IMR-90 (cell line): ENCODE results near the gene FAM149B1. TPM values are rescaled to one million over a fixed set of nuclear protein-coding genes. Genes with fewer than 3 reads are reported as not detected.

Experiments
- ATAC-seq: fragments of 200-7000 bp; cut with Tn5 transposase; 2 replicates; pipeline ENCODE4 v1.9.1; 2020; ENCODE audit warnings: low read depth, mild to moderate bottlenecking, moderate library complexity
- BruUV-seq: library from RNA; stranded (reverse); fragments of 400-500 nt; replicated peaks from 2 replicates; lab custom pipeline; 2021; lab: Mats Ljungman, UMichigan
- CTCF ChIA-PET: fragments of 300-600 bp; formaldehyde crosslinking; extraction: SDS; loops from one replicate; lab custom pipeline; 2021; ENCODE audit warnings: antibody characterized with exemption; lab: Yijun Ruan, JAX
- POLR2A ChIA-PET: fragments of 300-600 bp; sonication (Branson Sonifier 250); formaldehyde crosslinking; loops from one replicate; lab custom pipeline; 2022; ENCODE audit warnings: antibody characterized with exemption; ENCODE audit not compliant: unreplicated experiment; lab: Charles Lee
- DNase-seq: peaks from one replicate; pipeline ENCODE4 v3.0.0; 2013
- H2AFZ ChIP-seq: replicated peaks from 2 replicates; pipeline ENCODE3; 2013; ENCODE audit warnings: low read length, mild to moderate bottlenecking; ENCODE audit not compliant: poor library complexity
- H2AK5ac ChIP-seq: 2 replicates; pipeline ENCODE4 v1.6.1; 2013; ENCODE audit warnings: low read depth, low read length, inconsistent platforms
- H2AK9ac ChIP-seq: replicated peaks from 2 replicates; pipeline ENCODE3; 2013; ENCODE audit warnings: mild to moderate bottlenecking, low read depth, low read length, moderate library complexity; ENCODE audit not compliant: poor library complexity
- H2BK120ac ChIP-seq: 2 replicates; pipeline ENCODE4 v1.6.1; 2013; ENCODE audit warnings: low read depth, low read length, inconsistent platforms
- H2BK15ac ChIP-seq: 3 replicates; pipeline ENCODE4 v1.6.1; 2013; ENCODE audit warnings: low read depth, low read length, inconsistent platforms
- H2BK20ac ChIP-seq: 2 replicates; pipeline ENCODE4 v1.6.1; 2013; ENCODE audit warnings: low read depth, mild to moderate bottlenecking, inconsistent platforms, low read length, moderate library complexity
- H2BK5ac ChIP-seq: 2 replicates; pipeline ENCODE4 v1.6.1; 2013; ENCODE audit warnings: mild to moderate bottlenecking, low read depth, low read length, inconsistent platforms; ENCODE audit not compliant: poor library complexity, severe bottlenecking
- H3K14ac ChIP-seq: replicated peaks from 2 replicates; pipeline ENCODE4 v1.6.1; 2013; ENCODE audit warnings: low read depth, low read length, inconsistent platforms
- H3K18ac ChIP-seq: 2 replicates; pipeline ENCODE4 v1.6.1; 2013; ENCODE audit warnings: low read depth, low read length, control low read depth
- H3K23ac ChIP-seq: 2 replicates; pipeline ENCODE4 v1.6.1; 2013; ENCODE audit warnings: low read depth, low read length, inconsistent platforms
- H3K27ac ChIP-seq: 2 replicates; pipeline ENCODE4 v1.5.1; 2013; ENCODE audit warnings: mild to moderate bottlenecking, control low read depth, low read length; ENCODE audit not compliant: insufficient read depth
- H3K27me3 ChIP-seq: 2 replicates; pipeline ENCODE4 v1.6.1; 2013; ENCODE audit warnings: low read length; ENCODE audit not compliant: control insufficient read depth, insufficient read depth
- H3K36me3 ChIP-seq: 2 replicates; pipeline ENCODE4 v1.6.1; 2013; ENCODE audit warnings: low read length, mixed read lengths; ENCODE audit not compliant: control insufficient read depth, insufficient read depth
- H3K4ac ChIP-seq: 2 replicates; pipeline ENCODE4 v1.6.1; 2013; ENCODE audit warnings: low read depth, low read length, inconsistent platforms
- H3K4me1 ChIP-seq: 2 replicates; pipeline ENCODE4 v1.6.1; 2013; ENCODE audit warnings: low read length, mixed read lengths; ENCODE audit not compliant: control insufficient read depth, insufficient read depth
- H3K4me2 ChIP-seq: 2 replicates; pipeline ENCODE4 v1.6.1; 2013; ENCODE audit warnings: low read depth, mild to moderate bottlenecking, control low read depth, low read length, moderate library complexity
- H3K4me3 ChIP-seq: 2 replicates; pipeline ENCODE4 v1.5.1; 2013; ENCODE audit warnings: low read depth, mild to moderate bottlenecking, control low read depth, low read length, moderate library complexity; ENCODE audit not compliant: insufficient read depth
- H3K56ac ChIP-seq: 2 replicates; pipeline ENCODE4 v1.6.1; 2013; ENCODE audit warnings: low read length, inconsistent platforms; ENCODE audit not compliant: insufficient read depth; ENCODE audit errors: extremely low read depth
- H3K79me1 ChIP-seq, 2 experiments: 2 replicates each; pipeline ENCODE4 v1.6.1; 2013; ENCODE audit warnings: low read length in 2 of 2, inconsistent platforms in 1 of 2, low read depth in 1 of 2
- H3K9ac ChIP-seq: 2 replicates; pipeline ENCODE4 v1.6.1; 2013; ENCODE audit warnings: low read depth, low read length, control low read depth
- H3K9me1 ChIP-seq: 2 replicates; pipeline ENCODE4 v1.6.1; 2013; ENCODE audit warnings: low read length, inconsistent platforms; ENCODE audit not compliant: insufficient read depth
- H3K9me3 ChIP-seq: 2 replicates; pipeline ENCODE4 v1.6.1; 2013; ENCODE audit warnings: low read length; ENCODE audit not compliant: control insufficient read depth, insufficient read depth
- H4K20me1 ChIP-seq: 2 replicates; pipeline ENCODE4 v1.6.1; 2013; ENCODE audit warnings: low read length, inconsistent platforms; ENCODE audit not compliant: insufficient read depth
- H4K5ac ChIP-seq: 2 replicates; pipeline ENCODE4 v1.6.1; 2013; ENCODE audit warnings: mild to moderate bottlenecking, low read depth, low read length, control low read depth
- H4K8ac ChIP-seq, 2 experiments: 2 replicates each; pipeline ENCODE4 v1.6.1; 2013; ENCODE audit warnings: low read depth in 2 of 2, low read length in 2 of 2, control low read depth in 1 of 2, inconsistent platforms in 1 of 2
- H4K91ac ChIP-seq: 2 replicates; pipeline ENCODE4 v1.6.1; 2013; ENCODE audit warnings: low read depth, low read length, inconsistent platforms; ENCODE audit not compliant: insufficient read depth
- ELK1 ChIP-seq: fragments of 150-350 bp; IDR thresholded peaks from 2 replicates; pipeline ENCODE4 v1.6.1; 2016; ENCODE audit warnings: low read depth, mild to moderate bottlenecking, low read length, moderate library complexity, borderline replicate concordance
- RAD21 ChIP-seq: IDR thresholded peaks from 2 replicates; pipeline ENCODE4 v1.6.1; 2012; ENCODE audit warnings: low read length, improper control_type of control experiment
- WGBS, 2 experiments: methylation state at CpG; one replicate each; pipeline versions ENCODE4 v1.1.5 to v1.1.7; 2013; ENCODE audit warnings: missing lambda C conversion rate in 2 of 2; ENCODE audit not compliant: insufficient read length in 1 of 2; ENCODE audit errors: extremely low coverage in 2 of 2; 5-methylcytosine and 5-hydroxymethylcytosine counted together
- dilution Hi-C: fragments of 300-500 bp; cut with HindIII; formaldehyde crosslinking; loops from one replicate; pipeline ENCODE4 v1.14.3; 2018; ENCODE audit warnings: low sequenced_read_pairs; ENCODE audit not compliant: unreplicated experiment
- in situ Hi-C: fragments of 300-500 bp; cut with MboI; formaldehyde crosslinking; loops from 3 replicates; pipeline ENCODE4 v1.14.3; 2019; ENCODE audit warnings: low sequenced_read_pairs, inconsistent platforms, mixed read lengths
- intact Hi-C: fragments of 100-400 bp; cut with micrococcal nuclease; formaldehyde crosslinking; loops from 2 replicates; pipeline ENCODE4 v1.10.0; 2022
- polyA plus RNA-seq, 3 experiments: library from polyadenylated mRNA; depleted of rRNA; stranded (reverse); fragments of >200 nt; gene quantifications; 2 replicates each; pipeline ENCODE4 v1.2.3, GENCODE V29; 2012; ENCODE audit warnings: low replicate concordance in 1 of 3
- total RNA-seq: library from RNA; depleted of rRNA; stranded (reverse); fragments of >200 nt; gene quantifications from 2 replicates; pipeline ENCODE4 v1.2.3, GENCODE V29; 2012
- TF ChIP-seq, protein P1 (sequence below): fragments of 150-350 bp; IDR thresholded peaks from 2 replicates; pipeline ENCODE4 v1.6.1; 2017; ENCODE audit warnings: mild to moderate bottlenecking, antibody characterized with exemption, low read length, low read depth

The FAM149B1 gene
- total and polyA plus RNA-seq, 2 of the 4 experiments (the other 2 are of a cell fraction): 21.7 to 28.3 TPM

GRCh38 chr10:73211106-73211811, 43.3 kb downstream of the FAM149B1 start:
- H4K91ac ChIP-seq: no peak overlapping the region
- no peak overlapping the region for H3K4me3 ChIP-seq
- H3K14ac ChIP-seq: no peak overlapping the region
- no peaks in the 10 kb centered on the region; a peak in 2 of 4 replicates for H3K79me1 ChIP-seq
- TF ChIP-seq ELK1 (no peak), RAD21 (no peak)
- TF ChIP-seq, protein P1, sequence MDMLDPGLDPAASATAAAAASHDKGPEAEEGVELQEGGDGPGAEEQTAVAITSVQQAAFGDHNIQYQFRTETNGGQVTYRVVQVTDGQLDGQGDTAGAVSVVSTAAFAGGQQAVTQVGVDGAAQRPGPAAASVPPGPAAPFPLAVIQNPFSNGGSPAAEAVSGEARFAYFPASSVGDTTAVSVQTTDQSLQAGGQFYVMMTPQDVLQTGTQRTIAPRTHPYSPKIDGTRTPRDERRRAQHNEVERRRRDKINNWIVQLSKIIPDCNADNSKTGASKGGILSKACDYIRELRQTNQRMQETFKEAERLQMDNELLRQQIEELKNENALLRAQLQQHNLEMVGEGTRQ: no peak
- H2AK9ac ChIP-seq: no peak overlapping the region
- no peak overlapping the region for H4K5ac ChIP-seq
- no peak overlapping the region for H2BK5ac ChIP-seq
- no peak overlapping the region for H3K56ac ChIP-seq
- no peak overlapping the region for H3K18ac ChIP-seq
- no peaks in the 10 kb centered on the region for H3K9me1 ChIP-seq
- no peak overlapping the region for H3K27ac ChIP-seq
- H2BK120ac ChIP-seq: no peak overlapping the region
- peaks cover 10% of the 10 kb centered on the region for H3K36me3 ChIP-seq
- no peaks in the 10 kb centered on the region for H3K27me3 ChIP-seq
- H3K9me3 ChIP-seq: no peaks in the 10 kb centered on the region; the same call in 1 of the 2 replicates
- no peaks in the 10 kb centered on the region for H3K4me1 ChIP-seq
- H2AK5ac ChIP-seq: no peak overlapping the region
- BruUV-seq: no TSS peak
- H2BK15ac ChIP-seq: no peak overlapping the region
- no peak overlapping the region for H3K23ac ChIP-seq
- POLR2A ChIA-PET: interaction anchor here (0.5 kb wide), 1 partner anchor 209 kb away, joined by 7 read pairs; no protein-coding TSS in a partner anchor
- H3K4ac ChIP-seq: no peak overlapping the region
- no peak overlapping the region for H3K4me2 ChIP-seq
- no peak overlapping the region for H3K9ac ChIP-seq
- dilution Hi-C loops (no loop called here), intact Hi-C loops (no loop called here), in situ Hi-C loops (no loop called here)
- DNase-seq: no peak
- H4K20me1 ChIP-seq: no peaks in the 10 kb centered on the region
- no peak overlapping the region for H2BK20ac ChIP-seq
- no CpG with 5 or more reads among the region's 4 CpGs for WGBS, 2 experiments
- ATAC-seq: no peak
- H2AFZ ChIP-seq: no peak overlapping the region
- CTCF ChIA-PET: no interaction called here
- H4K8ac ChIP-seq: no peak overlapping the region
